Panc1 (cell line): ENCODE data around the gene MTHFD1L.

ENCODE experiments used
- CTCF ChIP-seq: fragments of 450-650 bp; IDR thresholded peaks from 2 replicates; pipeline ENCODE4 v1.5.1; 2017; ENCODE audit warnings: mild to moderate bottlenecking
- POLR2AphosphoS5 ChIP-seq: IDR thresholded peaks from 2 replicates; pipeline ENCODE4 v1.6.1; 2012; ENCODE audit warnings: mild to moderate bottlenecking, low read depth, low read length, moderate library complexity
- REST ChIP-seq, 2 experiments: IDR thresholded peaks; 2 replicates each; pipeline ENCODE4 v1.6.1; 2011 to 2012; ENCODE audit warnings: low read depth in 2 of 2, control low read depth in 1 of 2, low read length in 1 of 2, mild to moderate bottlenecking in 1 of 2, moderate library complexity in 1 of 2; ENCODE audit not compliant: insufficient read depth in 1 of 2
- SIN3A ChIP-seq: IDR thresholded peaks from 2 replicates; pipeline ENCODE4 v1.6.1; 2012; ENCODE audit warnings: low read depth, mild to moderate bottlenecking, low read length, moderate library complexity, borderline replicate concordance; ENCODE audit not compliant: insufficient read depth

- TF ChIP-seq CTCF (no peak), SIN3A (no peak), POLR2AphosphoS5 (no peak), REST (IDR thresholded peaks at IDR 0.05; ENCODE audit: insufficient read depth in 1 of 2, low read depth in 2 of 2, low read length in 1 of 2) (no peak)
Observed at GRCh38 chr6:151149793-151150192, 284.3 kb downstream of the MTHFD1L start.
